DMS153 treated with DMSO at 0.1 percent for 48 hours (cell line): ENCODE results near the gene SLC66A1.

Source experiments
- DNase-seq: peaks from one replicate; lab custom pipeline; 2025; ENCODE audit not compliant: unreplicated experiment; lab: John Stamatoyannopoulos, UW

The SLC66A1 gene

DNA sequence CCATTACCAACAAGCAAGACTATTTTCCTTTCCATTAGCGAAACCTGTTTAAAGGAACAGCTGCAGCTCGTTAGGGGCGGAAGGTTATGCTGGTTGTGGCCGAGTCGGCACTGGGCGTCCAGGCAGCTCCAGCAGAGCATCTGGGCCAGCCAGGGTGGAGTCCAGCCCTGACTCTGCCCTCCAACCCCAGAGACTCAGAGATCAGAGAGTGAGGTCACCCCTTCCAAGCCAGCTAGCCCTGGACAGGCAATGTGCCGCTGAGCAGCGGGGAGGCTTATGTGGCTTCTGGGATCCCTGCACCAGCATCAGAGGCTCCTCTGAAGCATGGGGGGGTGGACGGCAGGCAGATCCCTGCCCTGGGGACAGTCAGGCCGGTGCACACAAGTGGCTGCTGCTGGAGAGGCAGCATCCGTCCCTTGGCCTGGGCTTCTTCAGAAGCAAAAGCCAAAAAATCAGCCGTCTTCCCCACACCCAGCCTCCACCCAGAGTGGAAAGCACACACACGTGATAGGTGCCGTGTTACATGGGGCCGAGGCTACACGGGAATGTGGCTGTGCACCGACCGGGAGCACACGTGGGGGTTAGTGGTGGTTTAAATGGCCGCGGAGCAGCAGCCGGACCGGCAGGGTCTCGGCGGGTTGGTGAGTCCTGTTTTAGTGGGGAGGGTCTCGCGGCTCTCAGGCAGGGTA is 30.1 kb downstream of the SLC66A1 start:
- no peak for DNase-seq

DNA sequence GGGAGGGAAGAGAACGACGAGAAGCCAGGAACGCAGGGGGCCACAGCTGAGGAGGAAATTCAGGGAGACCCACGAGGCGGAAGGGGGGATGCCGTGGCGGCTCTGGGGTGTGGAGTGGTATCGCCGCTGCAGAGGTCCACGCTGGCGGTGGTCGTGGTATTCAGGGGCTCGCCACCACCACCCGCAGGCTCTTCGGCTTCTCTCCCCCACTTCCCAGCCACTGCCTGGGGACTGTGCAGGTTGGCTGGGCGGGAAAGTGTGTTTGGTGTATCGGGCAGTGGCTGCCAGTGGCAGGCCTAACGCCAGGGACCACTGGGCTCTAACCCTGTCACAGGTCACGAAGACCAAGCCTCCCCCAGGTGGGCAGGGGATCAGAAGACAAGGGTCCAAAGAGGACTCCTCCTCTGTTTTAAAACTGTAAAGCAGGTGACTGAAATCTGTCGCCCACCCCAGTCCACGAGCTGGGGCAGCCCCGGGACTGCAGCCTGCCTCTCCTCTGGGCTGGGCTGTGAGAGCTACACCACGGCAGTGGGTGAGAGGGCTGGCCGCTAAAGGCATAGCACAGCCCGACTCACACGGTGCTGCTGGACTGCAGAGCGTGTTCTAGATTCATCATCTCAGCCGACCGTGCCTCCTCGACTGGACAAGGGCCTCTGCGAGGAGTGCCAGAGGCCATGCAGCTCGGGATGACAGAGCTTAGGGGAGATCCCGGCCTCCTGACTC is 30.9 kb downstream of the SLC66A1 start:
- no peak for DNase-seq

DNA sequence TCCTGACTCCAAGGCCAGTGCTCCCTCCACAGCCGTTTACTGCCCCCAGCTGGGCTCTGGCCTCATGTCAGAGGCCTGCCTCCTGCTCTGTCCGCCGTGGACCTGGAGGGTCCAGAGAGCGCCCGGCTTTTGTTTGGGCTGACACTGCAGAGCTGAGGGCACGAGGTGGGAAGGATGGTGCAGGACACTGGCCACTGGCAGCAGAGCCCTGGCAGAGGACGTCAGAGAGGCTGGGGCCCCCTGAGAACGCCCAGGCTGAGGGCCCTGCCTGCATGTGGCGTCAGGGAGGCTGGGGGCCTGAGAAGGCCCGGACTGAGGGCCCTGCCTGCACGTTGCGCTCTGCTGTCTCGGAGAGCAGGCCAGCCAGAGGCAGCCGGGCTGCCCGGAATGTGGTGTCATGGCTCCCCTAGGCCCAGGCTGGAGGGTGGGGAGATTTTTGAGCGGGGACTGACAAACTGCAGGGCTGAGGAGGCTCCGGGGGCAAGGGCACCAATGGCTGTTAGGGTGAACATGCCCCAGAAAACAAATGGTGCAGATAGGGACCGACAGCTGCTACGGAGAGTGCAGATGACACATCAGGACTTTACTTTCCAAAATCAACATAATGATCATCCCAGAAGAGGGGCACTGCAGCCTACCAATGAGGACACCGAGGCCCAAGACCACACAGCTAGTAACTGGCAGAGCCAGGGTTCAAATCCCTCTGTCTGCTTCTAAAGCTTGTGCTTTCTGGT is 31.7 kb downstream of the SLC66A1 start:
- no peak for DNase-seq

DNA sequence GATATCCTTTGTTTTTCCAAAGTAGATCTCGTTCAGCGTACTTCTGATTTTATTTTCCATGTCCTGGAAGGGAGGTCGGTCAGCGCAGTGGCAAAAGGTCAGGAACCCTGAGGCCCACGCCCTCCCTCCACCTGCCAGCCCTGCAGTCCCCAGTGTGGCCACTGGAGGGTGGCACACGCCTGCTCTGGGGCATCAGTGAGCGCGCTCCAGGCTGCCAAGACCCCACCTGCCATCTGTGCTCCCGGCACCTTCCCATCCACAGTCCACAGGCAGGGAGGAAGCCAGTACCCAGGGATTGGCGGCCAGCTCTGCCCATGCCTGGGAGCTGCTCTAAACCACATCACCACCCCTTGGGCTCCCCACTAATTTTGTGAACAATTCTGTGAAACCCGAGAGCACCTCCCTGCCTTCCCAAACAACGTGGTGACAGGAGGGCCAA is 32.3 kb downstream of the SLC66A1 start:
- peak; percentile 44 for DNase-seq

DNA sequence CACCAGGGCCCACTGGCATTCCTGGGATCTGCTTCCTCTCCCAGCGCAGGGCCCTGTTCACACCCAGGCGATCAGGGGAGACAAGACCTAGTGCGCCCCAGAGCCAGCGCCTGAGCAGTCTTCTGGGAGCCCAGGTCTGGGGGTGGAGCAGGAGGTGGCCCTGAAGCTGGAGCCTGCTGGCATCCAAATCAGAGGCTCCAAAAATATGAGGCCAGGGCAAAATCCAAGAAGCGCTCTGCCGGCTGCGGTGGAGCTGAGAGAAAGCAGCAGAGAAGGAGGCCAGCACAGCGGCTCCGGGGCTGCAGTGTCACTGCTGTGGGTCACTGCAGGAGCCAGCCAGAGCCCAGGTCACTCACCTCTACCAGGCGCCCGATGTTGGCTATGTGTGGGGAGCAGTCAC is 32.7 kb downstream of the SLC66A1 start:
- no peak for DNase-seq

DNA sequence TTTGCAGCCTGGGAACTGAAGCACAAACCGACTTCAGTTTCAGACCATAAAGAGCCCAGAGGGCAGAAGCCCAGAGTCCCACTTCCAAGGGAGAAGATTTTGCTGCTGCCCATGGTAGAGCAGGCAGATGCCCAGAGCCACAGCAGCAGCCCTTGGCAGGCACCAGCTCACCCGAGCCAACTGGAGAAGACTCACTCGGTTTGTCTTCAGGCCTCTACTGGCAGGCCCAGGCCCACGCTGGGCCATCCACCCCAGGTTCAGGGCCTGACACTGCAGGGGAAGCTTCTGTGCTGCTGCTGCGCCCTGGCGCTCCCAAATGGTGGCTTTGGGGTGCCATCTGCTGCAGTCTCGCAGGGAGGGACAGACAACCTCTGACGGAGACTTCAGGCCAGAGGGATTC is 33.3 kb downstream of the SLC66A1 start:
- no peak for DNase-seq

DNA sequence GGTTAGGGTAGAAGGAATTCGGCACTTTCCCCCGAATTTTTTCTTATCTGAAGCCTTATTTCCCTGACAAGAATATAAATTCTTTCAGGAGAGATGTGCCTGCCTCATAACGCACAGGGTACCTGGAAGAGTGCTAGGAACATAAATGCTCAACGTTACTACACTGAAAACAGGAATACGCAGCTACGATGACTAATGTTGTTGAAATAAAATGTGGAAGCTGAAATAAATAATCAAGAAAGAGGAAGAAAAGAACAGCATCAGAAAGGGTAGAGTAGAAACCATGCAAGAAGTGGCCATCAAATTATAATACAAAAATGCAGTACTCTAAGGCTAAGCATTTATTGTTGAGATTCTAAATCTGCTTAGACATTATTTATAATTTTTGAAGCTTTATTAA is 33.9 kb downstream of the SLC66A1 start:
- DNase-seq = no peak

DNA sequence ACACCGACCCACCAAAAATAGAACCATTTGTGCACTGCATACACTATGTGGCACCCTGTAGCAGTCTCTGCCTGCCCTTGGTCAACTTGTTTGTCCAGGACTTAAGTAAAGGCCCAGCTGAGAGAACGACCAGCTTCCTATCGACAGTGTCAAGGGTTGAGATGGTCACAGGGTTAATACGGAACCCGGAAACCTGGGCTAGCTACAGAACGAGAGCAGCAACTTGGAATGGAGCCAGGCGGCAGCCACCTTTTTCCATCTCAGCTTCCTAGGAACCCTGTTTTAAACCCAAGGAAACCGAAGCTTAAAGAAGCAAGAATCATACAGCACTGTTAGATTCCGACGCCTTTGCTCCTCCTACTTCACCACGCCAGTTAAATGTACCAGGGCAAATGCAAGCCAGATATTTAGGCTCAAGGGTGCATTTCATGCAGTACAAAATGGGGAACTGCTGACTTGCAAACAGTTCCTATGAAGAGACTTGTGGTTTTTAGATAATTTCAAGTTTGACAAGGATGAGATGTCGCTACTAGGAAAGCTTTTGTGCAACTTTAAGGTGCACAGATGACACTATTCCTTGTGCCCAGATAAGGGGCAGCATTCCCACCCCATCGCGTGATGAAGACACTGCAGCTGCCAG is 35.5 kb downstream of the SLC66A1 start:
- no peak for DNase-seq

DNA sequence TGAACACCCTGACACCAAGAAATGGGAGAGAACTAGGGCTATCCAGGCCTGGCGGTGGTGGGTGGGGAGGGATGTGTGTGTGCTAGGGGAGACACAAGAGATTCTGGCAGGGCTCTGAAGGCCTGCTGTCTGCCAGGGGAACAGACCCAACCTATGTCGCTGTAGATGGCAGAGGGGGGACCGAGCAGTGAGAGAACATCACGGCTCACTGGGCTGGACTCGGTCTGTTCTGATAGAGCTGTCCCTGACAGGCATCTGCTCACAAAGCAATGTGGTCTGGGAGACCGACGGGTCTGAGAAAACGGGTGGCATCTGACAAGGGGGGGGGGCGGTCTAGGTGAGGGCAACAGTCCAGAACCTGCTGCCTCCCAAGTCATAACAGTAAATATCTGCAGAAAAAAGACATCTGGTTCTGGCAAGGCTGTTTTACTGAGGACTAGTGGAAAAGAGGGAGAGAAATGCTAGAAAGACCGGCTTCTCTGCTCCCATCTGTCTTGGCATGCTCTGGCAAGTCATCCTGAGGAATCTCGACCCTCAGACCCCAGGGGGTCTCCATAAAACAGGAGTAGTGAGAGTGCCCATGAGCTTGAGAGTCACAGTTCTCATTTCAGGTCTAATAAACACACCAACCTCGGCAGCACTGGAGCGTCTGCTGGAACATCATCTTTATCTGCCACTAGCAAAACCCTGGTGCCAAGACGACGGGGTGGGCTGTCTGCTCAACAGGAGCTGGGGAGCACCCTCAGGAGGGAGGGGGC is 36.5 kb downstream of the SLC66A1 start:
- no peak for DNase-seq

DNA sequence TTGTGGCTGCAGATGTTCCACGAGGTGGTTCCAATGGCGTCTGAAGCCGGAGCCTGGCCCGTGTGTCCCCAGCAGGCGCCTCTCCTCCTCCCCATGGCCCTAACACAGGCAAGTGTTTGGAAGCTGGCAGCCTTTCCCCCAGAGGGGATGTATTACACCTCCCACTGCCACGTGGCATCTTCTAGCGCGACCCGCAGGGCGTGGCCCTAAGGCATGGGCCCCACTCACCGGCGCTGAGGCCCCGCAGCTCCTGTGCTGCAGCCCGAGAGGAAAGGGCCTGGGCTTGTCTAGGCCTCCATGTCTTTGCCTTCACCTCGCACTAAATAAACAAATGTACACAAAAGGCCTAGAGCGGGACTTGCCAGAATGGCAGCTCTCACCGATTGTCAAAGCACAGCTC is 37.9 kb downstream of the SLC66A1 start:
- DNase-seq = peak; percentile 80

DNA sequence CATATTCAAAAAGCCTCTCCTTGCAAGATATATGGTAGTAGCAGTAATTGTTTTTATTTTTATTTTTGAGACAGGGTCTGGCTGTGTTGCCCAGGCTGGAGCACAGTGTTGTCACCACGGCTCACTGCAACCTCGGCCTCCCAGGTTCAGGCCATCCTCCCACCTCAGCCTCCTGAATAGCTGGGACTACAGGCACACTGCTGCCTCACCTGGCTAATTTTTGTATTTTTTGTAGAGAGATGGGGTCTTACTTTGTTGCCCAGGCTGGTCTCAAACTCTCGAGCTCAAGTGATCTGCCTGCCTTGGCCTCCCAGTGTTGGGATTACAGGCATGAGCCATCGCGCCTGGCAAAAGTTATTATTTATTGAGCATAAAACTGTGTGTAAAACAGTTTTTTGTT is 38.4 kb downstream of the SLC66A1 start:
- DNase-seq = no peak

DNA sequence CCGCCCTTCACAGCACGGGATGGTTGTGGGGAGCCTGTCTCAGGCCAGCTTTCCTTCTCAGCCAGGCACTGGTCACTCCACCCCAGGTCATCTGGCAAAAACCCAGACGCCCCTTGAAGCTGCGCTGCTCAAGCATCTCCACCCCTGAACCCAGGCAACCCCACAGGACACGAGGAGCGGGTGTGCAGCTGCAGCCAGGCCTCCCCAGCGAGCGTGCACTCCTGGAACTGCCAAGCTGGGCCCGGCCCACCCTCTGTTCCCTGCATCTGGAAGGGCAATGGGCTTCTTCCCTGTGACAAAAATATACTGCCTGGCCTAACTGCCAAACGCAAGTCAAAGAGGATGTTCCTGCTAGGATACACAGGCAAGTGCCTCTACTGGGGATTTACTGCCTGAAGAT is 39.7 kb downstream of the SLC66A1 start:
- no peak for DNase-seq

DNA sequence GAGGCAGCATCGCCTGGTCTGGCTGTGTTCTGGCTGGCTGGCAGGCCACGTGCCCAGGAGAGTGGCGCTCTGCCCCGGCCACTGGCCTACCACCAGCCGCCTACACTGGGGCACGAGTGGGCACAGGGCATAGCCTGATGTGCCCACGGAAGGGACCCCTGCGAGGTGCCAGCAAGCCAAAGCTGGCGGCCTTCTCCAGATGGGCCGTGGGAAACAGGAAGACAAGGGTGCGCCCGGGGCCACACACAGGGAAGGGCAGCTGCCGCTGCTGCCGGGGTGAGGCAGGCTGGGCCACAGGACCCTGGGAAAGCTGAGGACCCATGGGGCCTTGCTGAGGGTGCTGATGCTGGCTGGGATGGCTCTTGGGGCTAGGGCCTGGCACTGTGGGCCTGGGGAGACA is 40.7 kb downstream of the SLC66A1 start:
- no peak for DNase-seq

DNA sequence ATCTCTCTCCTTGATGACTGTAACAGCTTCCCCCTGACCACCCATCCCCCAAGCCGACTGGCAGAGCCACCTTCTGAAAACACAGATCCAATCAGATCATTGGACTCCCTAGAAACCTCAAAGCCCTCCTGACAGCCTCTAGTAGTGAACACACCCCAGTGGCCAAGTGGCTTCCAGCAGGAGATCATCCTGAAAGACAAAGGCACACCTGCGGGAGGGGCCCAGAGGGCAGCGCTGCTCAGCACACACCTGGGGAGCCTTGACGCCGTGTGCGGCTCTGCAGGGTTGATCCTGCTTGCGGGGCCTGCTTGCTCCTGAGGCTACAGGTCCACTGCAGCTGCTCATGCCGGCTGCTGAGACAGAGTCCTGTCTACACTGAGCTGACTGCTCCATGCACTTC is 41.5 kb downstream of the SLC66A1 start:
- peak; percentile 83 for DNase-seq

DNA sequence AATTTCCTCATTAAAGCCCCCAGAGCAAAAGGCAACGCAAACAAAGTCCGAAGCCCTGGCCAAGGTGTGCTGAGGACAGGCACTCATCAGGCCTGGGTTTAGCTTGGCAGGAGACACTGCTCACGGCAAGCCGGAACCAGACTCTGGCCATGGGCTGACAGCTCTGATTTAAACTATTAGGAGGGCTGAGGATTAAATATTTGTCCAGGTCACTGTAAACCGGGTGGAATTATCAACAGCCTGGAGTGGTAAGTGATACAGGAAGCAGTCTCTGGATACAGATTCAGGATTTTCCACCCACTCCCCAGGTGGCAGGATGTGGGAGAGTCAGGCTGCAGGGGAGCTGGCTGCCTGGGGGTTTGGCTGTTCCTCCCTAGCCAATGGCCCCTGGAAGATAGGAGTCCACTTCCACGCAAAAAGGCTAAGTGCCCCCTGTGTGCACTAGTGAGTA is 42.4 kb downstream of the SLC66A1 start:
- DNase-seq = peak; percentile 95

DNA sequence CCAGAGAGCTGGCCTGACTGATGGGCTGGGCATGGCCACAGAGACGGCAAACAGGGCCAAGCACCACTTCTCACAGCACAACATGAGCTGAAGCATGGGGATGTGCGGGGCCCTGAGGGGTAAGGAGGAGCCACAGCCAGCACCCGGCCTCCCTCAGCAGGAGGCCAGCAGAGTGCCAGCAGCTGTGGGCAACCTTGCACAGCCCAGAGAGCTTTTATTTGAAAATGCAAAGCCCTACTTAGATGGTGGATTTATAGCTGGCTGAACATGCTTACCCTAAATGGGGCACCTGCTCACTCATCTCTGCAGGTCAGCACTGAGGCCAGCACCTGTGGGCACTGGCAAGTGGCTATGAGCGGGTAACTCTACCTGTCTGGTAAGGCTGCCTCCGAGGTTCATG is 44.1 kb downstream of the SLC66A1 start:
- DNase-seq = peak; percentile 61

DNA sequence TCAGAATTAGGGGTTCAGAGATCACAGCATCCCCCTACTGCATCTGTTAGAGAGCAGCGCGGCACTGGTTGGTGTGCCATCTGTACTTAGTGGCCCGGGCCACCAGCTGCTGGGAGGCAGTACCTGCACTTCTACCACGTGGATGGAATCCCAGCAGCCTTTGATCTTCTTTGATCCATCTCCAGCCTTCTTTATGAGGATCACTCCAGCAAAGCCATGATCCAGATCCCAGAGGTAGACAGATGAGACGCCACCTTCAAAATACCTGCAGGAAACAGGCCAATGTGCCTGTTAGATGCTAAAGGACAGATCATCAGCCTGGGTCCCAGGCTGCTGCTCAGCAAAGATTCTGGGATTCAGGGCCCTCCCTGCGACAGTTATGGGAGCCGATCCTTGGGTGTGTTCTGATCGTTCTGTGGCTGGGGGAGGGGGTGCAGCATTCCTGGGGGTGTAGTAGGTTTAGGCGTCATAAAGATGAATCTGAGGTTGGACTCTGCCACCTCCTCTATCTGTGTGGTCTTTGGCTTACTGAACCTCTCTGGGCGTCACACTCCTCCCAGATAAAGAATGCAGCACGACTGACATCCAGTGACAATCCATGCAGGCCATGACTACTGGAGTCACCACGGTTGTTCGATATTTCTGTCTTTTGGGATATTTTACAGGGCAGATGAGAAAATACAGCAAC is 45.3 kb downstream of the SLC66A1 start:
- no peak for DNase-seq

DNA sequence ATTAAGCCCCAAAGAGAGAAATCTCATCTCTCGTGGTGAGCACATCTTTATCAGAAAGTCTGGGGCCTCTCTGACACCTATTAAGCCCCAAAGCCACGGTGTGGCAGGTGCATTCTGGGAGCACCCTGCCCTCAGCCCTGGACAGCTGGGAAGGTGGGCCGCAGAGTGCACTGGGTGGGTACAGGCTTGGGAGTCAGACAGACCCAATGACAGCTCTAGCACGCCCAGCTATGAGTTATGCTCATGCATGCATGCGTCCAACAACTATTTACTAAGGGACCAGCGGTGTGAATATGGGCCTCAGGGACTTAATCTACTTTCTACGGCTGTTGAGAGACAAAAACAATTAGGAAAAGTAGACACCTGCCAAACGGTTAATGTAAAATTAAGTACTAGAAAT is 46.6 kb downstream of the SLC66A1 start:
- DNase-seq = no peak

DNA sequence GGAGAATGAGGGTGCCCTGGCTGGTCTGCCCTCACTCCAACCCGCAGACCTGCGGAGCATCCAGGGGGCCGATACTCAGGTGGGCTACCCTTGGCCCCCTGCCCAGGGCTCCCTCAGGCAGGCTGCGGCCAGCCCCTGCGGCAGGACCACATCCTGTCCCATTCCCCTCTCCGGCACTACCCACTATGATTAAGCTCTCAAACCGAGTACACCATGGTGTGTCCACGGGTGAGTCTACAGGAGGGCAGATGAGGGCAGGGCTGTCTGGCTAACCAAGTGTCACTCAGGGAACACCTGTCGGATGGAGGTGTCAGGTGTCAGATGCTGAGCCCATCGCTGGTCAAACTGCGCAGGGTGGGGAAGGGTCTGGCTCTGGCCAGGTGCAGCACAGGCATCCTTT is 47.2 kb downstream of the SLC66A1 start:
- DNase-seq = no peak

DNA sequence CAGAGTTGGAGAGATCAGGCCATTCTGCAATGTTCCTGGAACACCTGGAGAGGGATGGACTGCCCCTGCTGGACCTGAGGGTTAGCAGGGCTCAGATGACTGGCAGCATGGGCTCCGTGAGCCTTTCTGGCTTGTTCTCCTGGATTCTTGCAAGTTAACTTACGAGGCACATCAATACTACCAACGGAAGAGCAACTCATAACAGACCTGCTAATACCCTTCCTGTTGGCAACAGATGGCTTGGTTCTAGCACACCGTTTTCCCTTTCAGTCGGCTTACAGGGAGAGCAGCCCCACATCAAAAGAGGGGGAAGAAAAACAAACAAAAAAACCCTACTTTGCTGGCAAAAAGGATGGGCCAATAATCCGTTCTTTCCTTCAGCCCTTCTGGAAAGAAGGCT is 47.9 kb downstream of the SLC66A1 start:
- DNase-seq = no peak
